B cell (primary cell): Measurements from ENCODE around the gene KIRREL3. TPM values are rescaled to one million over a fixed set of nuclear protein-coding genes. Genes with fewer than 3 reads are reported as not detected.

ENCODE experiments used
- ATAC-seq: fragments of 200-7000 bp; cut with Tn5 transposase; one replicate; pipeline ENCODE4 v1.10.0; 2021; ENCODE audit warnings: low read depth, mild to moderate bottlenecking, moderate number of reproducible peaks, moderate library complexity
- CTCF ChIA-PET: fragments of 350-600 bp; sonication (Branson Sonifier 250); formaldehyde crosslinking; loops from one replicate; lab custom pipeline; 2021; ENCODE audit warnings: antibody characterized with exemption, inconsistent platforms; lab: Charles Lee
- POLR2A ChIA-PET: fragments of 350-600 bp; sonication (Branson Sonifier 250); formaldehyde crosslinking; loops from one replicate; lab custom pipeline; 2021; ENCODE audit warnings: antibody characterized with exemption; lab: Charles Lee
- DNase-seq: peaks from one replicate; pipeline ENCODE4 v3.0.0; 2013
- H2AFZ ChIP-seq: 2 replicates; pipeline ENCODE4 v1.6.1; 2012; ENCODE audit warnings: mild to moderate bottlenecking, low read depth, low read length; ENCODE audit not compliant: insufficient read depth, poor library complexity, severe bottlenecking
- H3K27ac ChIP-seq, 2 donors: 1 replicate in 1 of 2; 2 replicates in 1 of 2; pipeline ENCODE4 v1.5.1; 2012 to 2013; ENCODE audit warnings: low read length in 2 of 2, mild to moderate bottlenecking in 2 of 2, moderate library complexity in 1 of 2
- H3K27me3 ChIP-seq, 4 experiments: fragments of 200-600 bp in 1 of 4; sonication (generic) in 1 of 4; replicated peaks in 1 of 4; 1 replicate in 2 of 4; 2 replicates in 2 of 4; pipeline versions ENCODE4 v1.6.1 to v1.7.0; 2013 to 2016; ENCODE audit warnings: low read length in 3 of 4, mild to moderate bottlenecking in 2 of 4, mixed read lengths in 1 of 4, moderate library complexity in 1 of 4; ENCODE audit not compliant: insufficient read depth in 4 of 4, control insufficient read depth in 3 of 4; ENCODE audit errors: control extremely low read depth in 1 of 4
- H3K36me3 ChIP-seq, 2 experiments: replicated peaks in 1 of 2; 1 replicate in 1 of 2; 2 replicates in 1 of 2; pipeline versions ENCODE4 v1.6.1 to v1.7.1; 2013; ENCODE audit warnings: low read length in 1 of 2; ENCODE audit not compliant: insufficient read depth in 2 of 2, control insufficient read depth in 1 of 2; ENCODE audit errors: control extremely low read depth in 1 of 2, extremely low read depth in 1 of 2
- H3K4me1 ChIP-seq, 2 donors: fragments of 200-600 bp in 1 of 2; sonication (generic) in 1 of 2; 1 replicate in 1 of 2; 2 replicates in 1 of 2; pipeline versions ENCODE4 v1.5.1 to v1.6.1; 2013 to 2017; ENCODE audit warnings: low read length in 2 of 2; ENCODE audit not compliant: control insufficient read depth in 2 of 2, insufficient read depth in 2 of 2
- H3K4me2 ChIP-seq: replicated peaks from 2 replicates; pipeline ENCODE3; 2012; ENCODE audit warnings: mild to moderate bottlenecking, low read depth, low read length; ENCODE audit not compliant: poor library complexity, severe bottlenecking
- H3K4me3 ChIP-seq, 5 experiments: fragments of 200-600 bp in 1 of 5; sonication (generic) in 1 of 5; 1 replicate in 3 of 5; 2 replicates in 2 of 5; pipeline versions ENCODE4 v1.5.1 to v1.7.0; 2011 to 2016; ENCODE audit warnings: low read length in 4 of 5, mild to moderate bottlenecking in 4 of 5, low read depth in 2 of 5, control low read depth in 1 of 5, moderate library complexity in 1 of 5; ENCODE audit not compliant: insufficient read depth in 1 of 5; ENCODE audit errors: control extremely low read depth in 1 of 5, extremely low read depth in 1 of 5
- H3K79me2 ChIP-seq: fragments of 200-600 bp; sonication (generic); one replicate; pipeline ENCODE4 v1.6.0; 2016; ENCODE audit warnings: low read length; ENCODE audit not compliant: control insufficient read depth, insufficient read depth
- H3K9ac ChIP-seq: fragments of 200-600 bp; sonication (generic); 2 replicates; pipeline ENCODE4 v1.6.1; 2017; ENCODE audit warnings: mild to moderate bottlenecking, low read length, moderate library complexity
- H3K9me3 ChIP-seq, 3 donors: one replicate each; pipeline versions ENCODE4 v1.6.1 to v1.7.1; 2013; ENCODE audit warnings: low read length in 2 of 3; ENCODE audit not compliant: control insufficient read depth in 2 of 3, insufficient read depth in 1 of 3; ENCODE audit errors: control extremely low read depth in 1 of 3
- H4K20me1 ChIP-seq: 2 replicates; pipeline ENCODE4 v1.6.0; 2012; ENCODE audit warnings: mild to moderate bottlenecking, low read length; ENCODE audit not compliant: insufficient read depth, control insufficient read depth, poor library complexity, severe bottlenecking
- H3K27ac Mint-ChIP-seq: one replicate; pipeline ENCODE4 v1.8.0; 2021; ENCODE audit warnings: mixed read lengths
- H3K27me3 Mint-ChIP-seq: one replicate; pipeline ENCODE4 v1.8.0; 2021; ENCODE audit warnings: mixed read lengths
- H3K4me1 Mint-ChIP-seq: one replicate; pipeline ENCODE4 v1.8.0; 2021; ENCODE audit warnings: mixed read lengths
- H3K4me3 Mint-ChIP-seq: one replicate; pipeline ENCODE4 v1.8.0; 2021; ENCODE audit warnings: mixed read lengths
- H3K9me3 Mint-ChIP-seq: one replicate; pipeline ENCODE4 v1.8.0; 2022; ENCODE audit warnings: mixed read lengths; ENCODE audit not compliant: insufficient read depth
- CTCF ChIP-seq: fragments of 200-600 bp; IDR thresholded peaks from one replicate; pipeline ENCODE4 v1.8.0; 2022; ENCODE audit warnings: antibody characterized with exemption, mild to moderate bottlenecking
- EZH2 ChIP-seq: IDR thresholded peaks from 2 replicates; pipeline ENCODE4 v1.6.1; 2012; ENCODE audit warnings: borderline replicate concordance, low read depth, mild to moderate bottlenecking, moderate library complexity, low read length; ENCODE audit not compliant: insufficient read depth, poor library complexity, severe bottlenecking
- WGBS: methylation state at CpG from one replicate; pipeline ENCODE4 v1.1.5; 2013; ENCODE audit warnings: missing lambda C conversion rate; ENCODE audit not compliant: insufficient coverage; 5-methylcytosine and 5-hydroxymethylcytosine counted together
- intact Hi-C: fragments of 100-400 bp; cut with micrococcal nuclease; formaldehyde crosslinking; loops from one replicate; pipeline ENCODE4 v1.10.0; 2022
- polyA plus RNA-seq: library from polyadenylated mRNA; depleted of rRNA; stranded (reverse); fragments of >200 nt; gene quantifications from 2 replicates; pipeline ENCODE4 v1.2.3, GENCODE V29; 2012
- total RNA-seq, 2 donors: library from RNA; stranded (reverse); fragments of 120-200 nt in 1 of 2; gene quantifications; 1 replicate in 1 of 2; 2 replicates in 1 of 2; pipeline versions ENCODE4 v1.2.3 to v1.2.4, GENCODE V29; 2013 to 2022

KIRREL3 gene
- total and polyA plus RNA-seq, 2 donors (not counting 1 experiment from before 2014, with no cell fraction given): not detected

- CTCF ChIA-PET: no interaction called here
- H3K36me3 ChIP-seq: no peaks in the 10 kb centered on the region
Observed at GRCh38 chr11:126578021-126578420, 422.5 kb downstream of the KIRREL3 start.

GRCh38 chr11:126575849-126576248, 424.7 kb downstream of the KIRREL3 start:
- Mint-ChIP-seq H3K27ac (no peak overlapping the region), H3K4me3 (no peak overlapping the region), H3K27me3 (no peaks in the 10 kb centered on the region), H3K4me1 (no peaks in the 10 kb centered on the region), H3K9me3 (no peaks in the 10 kb centered on the region)
- Histone ChIP-seq H3K27ac (no peak overlapping the region), H2AFZ (no peak overlapping the region), H3K36me3 (no peaks in the 10 kb centered on the region), H3K9me3 (no peaks in the 10 kb centered on the region), H3K4me3 (no peak overlapping the region), H3K9ac (no peak overlapping the region), H3K27me3 (peaks cover 0 to 5% (median 0%) of the 10 kb centered on the region in 4 experiments), H3K79me2 (no peaks in the 10 kb centered on the region), H4K20me1 (no peaks in the 10 kb centered on the region), H3K4me1 (no peaks in the 10 kb centered on the region), H3K4me2 (no peak overlapping the region)
- POLR2A ChIA-PET: no interaction called here
- no peak for ATAC-seq
- 89% methylated on average over 4 of the region's 4 CpGs for WGBS
- TF ChIP-seq CTCF (no peak), EZH2 (no peak)
- intact Hi-C loops: no loop called here
- CTCF ChIA-PET: no interaction called here
- no peak for DNase-seq

More at GRCh38 chr11:126578021-126578420, 422.5 kb downstream of the KIRREL3 start:
- TF ChIP-seq EZH2 (no peak), CTCF (no peak)
- DNase-seq: no peak
- WGBS: no CpG with 5 or more reads among the region's 2 CpGs
- H3K27me3 ChIP-seq: peaks cover 0 to 2% (median 0%) of the 10 kb centered on the region in 4 experiments
- POLR2A ChIA-PET: no interaction called here
- ATAC-seq: no peak
- Mint-ChIP-seq H3K4me3 (no peak overlapping the region), H3K27ac (no peak overlapping the region), H3K4me1 (no peaks in the 10 kb centered on the region), H3K27me3 (no peaks in the 10 kb centered on the region), H3K9me3 (no peaks in the 10 kb centered on the region)
- H3K9me3 ChIP-seq: no peaks in the 10 kb centered on the region
- H3K4me1 ChIP-seq: no peaks in the 10 kb centered on the region
- no peak overlapping the region for H3K4me3 ChIP-seq
- no peak overlapping the region for H2AFZ ChIP-seq
- no peak overlapping the region for H3K9ac ChIP-seq
- no peaks in the 10 kb centered on the region for H4K20me1 ChIP-seq
- H3K79me2 ChIP-seq: no peaks in the 10 kb centered on the region
- no peak overlapping the region for H3K27ac ChIP-seq
- no peak overlapping the region for H3K4me2 ChIP-seq
- intact Hi-C loops: no loop called here
